Sigmoid colon (tissue), 7 donors: ENCODE data around the gene ATG14. TPM values are rescaled to one million over a fixed set of nuclear protein-coding genes. Genes with fewer than 3 reads are reported as not detected.
"Not testable (repeated sequence)": the region's sequence is repeated elsewhere in the genome, so short reads cannot be mapped to it uniquely, and the experiment has no call there.

ENCODE experiments used
- DNase-seq: peaks from one replicate; pipeline ENCODE4 v3.0.0-alpha.2; 2019
- H3K27ac ChIP-seq, 4 donors: fragments of 200-600 bp; sonication (generic); one replicate each; pipeline ENCODE4 v1.5.1; 2016 to 2019; ENCODE audit warnings: mild to moderate bottlenecking in 1 of 4
- H3K27me3 ChIP-seq, 3 donors: fragments of 200-600 bp; sonication (generic); one replicate each; pipeline ENCODE4 v1.5.1; 2019; ENCODE audit warnings: mild to moderate bottlenecking in 1 of 3
- H3K36me3 ChIP-seq, 4 donors: fragments of 200-600 bp; sonication (generic); one replicate each; pipeline ENCODE4 v1.5.1; 2016 to 2019
- H3K4me1 ChIP-seq, 4 donors: fragments of 200-600 bp; sonication (generic); one replicate each; pipeline ENCODE4 v1.5.1; 2017 to 2019
- H3K4me3 ChIP-seq, 4 donors: fragments of 200-600 bp; sonication (generic); one replicate each; pipeline ENCODE4 v1.5.1; 2017 to 2019; ENCODE audit warnings: mild to moderate bottlenecking in 2 of 4, moderate library complexity in 1 of 4
- H3K9me3 ChIP-seq, 4 donors: fragments of 200-600 bp in 3 of 4; sonication (generic) in 3 of 4; one replicate each; pipeline versions ENCODE4 v1.5.1 to v1.6.1; 2013 to 2019
- EP300 ChIP-seq, 4 donors: sonication (generic); formaldehyde crosslinking; IDR thresholded peaks; one replicate each; pipeline ENCODE4 v1.6.1; 2017; ENCODE audit warnings: antibody characterized with exemption in 4 of 4
- POLR2A ChIP-seq, 2 donors: fragments of 450-650 bp; IDR thresholded peaks; one replicate each; pipeline ENCODE4 v1.6.1; 2016; ENCODE audit warnings: antibody characterized with exemption in 2 of 2, mild to moderate bottlenecking in 2 of 2, moderate library complexity in 2 of 2
- POLR2AphosphoS5 ChIP-seq, 4 donors: sonication (generic); formaldehyde crosslinking; IDR thresholded peaks; one replicate each; pipeline ENCODE4 v1.6.1; 2017; ENCODE audit warnings: antibody characterized with exemption in 4 of 4
- WGBS, 2 donors: extraction: QIAGEN DNeasy Blood & Tissue Kit; methylation state at CpG; one replicate each; pipeline ENCODE4 v1.1.7; 2013; 5-methylcytosine and 5-hydroxymethylcytosine counted together
- intact Hi-C: fragments of 100-400 bp; cut with DNase I; formaldehyde crosslinking; loops from one replicate; pipeline ENCODE4 v1.15.1; 2023
- polyA plus RNA-seq, 3 donors: library from polyadenylated mRNA; stranded (reverse); fragments of 200-250 nt; gene quantifications; one replicate each; pipeline ENCODE4 v1.2.3, GENCODE V29; 2013
- total RNA-seq, 4 donors: library from RNA; depleted of rRNA; stranded (reverse); fragments of >200 nt; gene quantifications; one replicate each; pipeline ENCODE4 v1.1.0, GENCODE V29; 2016
- TF ChIP-seq, protein P1 (sequence below), 4 experiments: fragments of 450-650 bp in 3 of 4; fragments of 200-600 bp in 1 of 4; IDR thresholded peaks; one replicate each; pipeline ENCODE4 v1.5.1; 2016 to 2019; ENCODE audit warnings: antibody characterized with exemption in 4 of 4, mild to moderate bottlenecking in 3 of 4, moderate library complexity in 2 of 4
- donor health status: healthy with polysubstance abuse.
- donor health status: Bipolar disorder and iron deficiency.
- donor health status: healthy.

ATG14 gene
- total and polyA plus RNA-seq, 7 donors: 3.6 to 22.2 (median 17.1) TPM

- H3K36me3 ChIP-seq: no peaks in the 10 kb centered on the region
- no peak overlapping the region for H3K27ac ChIP-seq
- intact Hi-C loops: no loop called here
- no peaks in the 10 kb centered on the region for H3K9me3 ChIP-seq
- no peak for DNase-seq
- TF ChIP-seq EP300 (IDR thresholded peaks at IDR 0.05) (no peak), POLR2AphosphoS5 (IDR thresholded peaks at IDR 0.05) (no peak), POLR2A (IDR thresholded peaks at IDR 0.05) (no peak)
- TF ChIP-seq, protein P1, sequence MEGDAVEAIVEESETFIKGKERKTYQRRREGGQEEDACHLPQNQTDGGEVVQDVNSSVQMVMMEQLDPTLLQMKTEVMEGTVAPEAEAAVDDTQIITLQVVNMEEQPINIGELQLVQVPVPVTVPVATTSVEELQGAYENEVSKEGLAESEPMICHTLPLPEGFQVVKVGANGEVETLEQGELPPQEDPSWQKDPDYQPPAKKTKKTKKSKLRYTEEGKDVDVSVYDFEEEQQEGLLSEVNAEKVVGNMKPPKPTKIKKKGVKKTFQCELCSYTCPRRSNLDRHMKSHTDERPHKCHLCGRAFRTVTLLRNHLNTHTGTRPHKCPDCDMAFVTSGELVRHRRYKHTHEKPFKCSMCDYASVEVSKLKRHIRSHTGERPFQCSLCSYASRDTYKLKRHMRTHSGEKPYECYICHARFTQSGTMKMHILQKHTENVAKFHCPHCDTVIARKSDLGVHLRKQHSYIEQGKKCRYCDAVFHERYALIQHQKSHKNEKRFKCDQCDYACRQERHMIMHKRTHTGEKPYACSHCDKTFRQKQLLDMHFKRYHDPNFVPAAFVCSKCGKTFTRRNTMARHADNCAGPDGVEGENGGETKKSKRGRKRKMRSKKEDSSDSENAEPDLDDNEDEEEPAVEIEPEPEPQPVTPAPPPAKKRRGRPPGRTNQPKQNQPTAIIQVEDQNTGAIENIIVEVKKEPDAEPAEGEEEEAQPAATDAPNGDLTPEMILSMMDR (IDR thresholded peaks at IDR 0.05): no peak
- no peaks in the 10 kb centered on the region for H3K4me1 ChIP-seq
- H3K4me3 ChIP-seq: no peak overlapping the region
- 86 to 87% methylated on average over 7 of the region's 7 CpGs for WGBS, 2 donors
- no peaks in the 10 kb centered on the region for H3K27me3 ChIP-seq
Observed at GRCh38 chr14:55427439-55427838, 15.8 kb upstream of the ATG14 start.

DNA sequence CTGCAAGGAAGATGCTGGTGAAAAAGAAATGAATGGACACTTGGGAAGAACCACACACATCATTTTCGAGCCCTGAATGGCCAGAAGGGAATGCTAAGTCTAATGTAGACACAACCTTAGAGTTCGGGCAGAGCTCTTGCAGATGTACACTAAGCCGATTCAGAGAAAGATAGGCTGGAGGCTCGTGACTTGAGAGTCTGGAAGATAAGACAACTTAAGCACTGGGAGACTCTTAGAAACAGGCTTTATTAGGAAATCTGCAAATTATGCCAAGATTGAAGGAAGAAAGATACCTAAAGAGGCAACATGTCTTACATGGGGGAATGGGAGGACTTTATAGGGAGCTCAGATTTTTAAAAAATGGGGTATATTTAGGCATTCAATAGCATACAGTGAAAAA, 15.3 kb upstream of the ATG14 start:
- no peaks in the 10 kb centered on the region for H3K9me3 ChIP-seq
- WGBS, 2 donors: 88 to 89% methylated on average over 4 of the region's 4 CpGs

DNA sequence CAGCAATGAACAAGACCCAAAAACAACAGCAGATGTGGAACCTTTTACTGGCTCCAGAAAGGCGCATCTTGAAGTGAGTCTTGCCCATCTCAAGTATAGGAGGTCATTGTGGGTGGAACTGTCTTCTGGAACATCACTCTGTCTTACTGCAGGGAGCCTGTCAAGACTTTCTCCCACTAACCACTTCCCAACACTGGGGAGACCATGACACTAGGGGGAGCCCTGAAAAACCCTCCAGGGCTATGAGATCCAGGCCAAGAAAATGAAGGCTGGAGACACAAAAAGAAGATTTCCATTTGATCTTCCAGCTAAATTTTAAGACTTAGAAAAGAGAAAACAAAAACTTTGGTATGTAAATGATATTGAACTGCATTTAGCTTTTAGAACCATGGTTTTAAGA, 13.5 kb upstream of the ATG14 start:
- Histone ChIP-seq H3K27me3 (no peaks in the 10 kb centered on the region), H3K4me1 (no peaks in the 10 kb centered on the region), H3K27ac (no peak overlapping the region), H3K9me3 (no peaks in the 10 kb centered on the region), H3K4me3 (no peak overlapping the region), H3K36me3 (no peaks in the 10 kb centered on the region)
- intact Hi-C loops: no loop called here
- TF ChIP-seq, protein P1 (IDR thresholded peaks at IDR 0.05): no peak
- no peak for TF ChIP-seq POLR2A (IDR thresholded peaks at IDR 0.05)
- no peak for TF ChIP-seq POLR2AphosphoS5 (IDR thresholded peaks at IDR 0.05)
- no peak for TF ChIP-seq EP300 (IDR thresholded peaks at IDR 0.05)
- WGBS, 2 donors: 90 to 97% methylated on average over 1 of the region's 1 CpG
- no peak for DNase-seq

More for the DNA sequence above, 15.3 kb upstream of the ATG14 start:
- intact Hi-C loops: no loop called here
- Histone ChIP-seq H3K36me3 (no peaks in the 10 kb centered on the region), H3K4me3 (no peak overlapping the region), H3K27ac (no peak overlapping the region), H3K4me1 (no peaks in the 10 kb centered on the region), H3K27me3 (no peaks in the 10 kb centered on the region)
- TF ChIP-seq POLR2A (IDR thresholded peaks at IDR 0.05) (no peak), POLR2AphosphoS5 (IDR thresholded peaks at IDR 0.05) (no peak), EP300 (IDR thresholded peaks at IDR 0.05) (no peak)
- TF ChIP-seq, protein P1 (IDR thresholded peaks at IDR 0.05): no peak
- DNase-seq: no peak

- intact Hi-C loops: no loop called here
- Histone ChIP-seq H3K4me1 (no peaks in the 10 kb centered on the region), H3K27ac (no peak overlapping the region), H3K27me3 (no peaks in the 10 kb centered on the region), H3K9me3 (no peaks in the 10 kb centered on the region), H3K36me3 (no peaks in the 10 kb centered on the region), H3K4me3 (no peak overlapping the region)
- TF ChIP-seq EP300 (IDR thresholded peaks at IDR 0.05) (no peak), POLR2A (IDR thresholded peaks at IDR 0.05) (no peak), POLR2AphosphoS5 (IDR thresholded peaks at IDR 0.05) (no peak)
- TF ChIP-seq, protein P1 (IDR thresholded peaks at IDR 0.05): no peak
- DNase-seq: no peak
- WGBS, 2 donors: 7 to 19% methylated on average over 2 of the region's 2 CpGs
Observed at GRCh38 chr14:55423969-55424368, 12.3 kb upstream of the ATG14 start.

GRCh38 chr14:55422338-55422737, 10.7 kb upstream of the ATG14 start:
- H3K9me3 ChIP-seq, H3K4me3 ChIP-seq, DNase-seq, intact Hi-C loops, H3K36me3 ChIP-seq, H3K27ac ChIP-seq, H3K27me3 ChIP-seq, H3K4me1 ChIP-seq: not testable (repeated sequence)
- WGBS, 2 donors: 46 to 84% methylated on average over 11 of the region's 11 CpGs
